Bone marrow (tissue), 2 donors: ENCODE results near the gene DCLK1.

ENCODE experiments used
- DNase-seq, 2 donors: peaks; one replicate each; lab custom pipeline; 2025; lab: John Stamatoyannopoulos, UW

DCLK1 gene

DNA sequence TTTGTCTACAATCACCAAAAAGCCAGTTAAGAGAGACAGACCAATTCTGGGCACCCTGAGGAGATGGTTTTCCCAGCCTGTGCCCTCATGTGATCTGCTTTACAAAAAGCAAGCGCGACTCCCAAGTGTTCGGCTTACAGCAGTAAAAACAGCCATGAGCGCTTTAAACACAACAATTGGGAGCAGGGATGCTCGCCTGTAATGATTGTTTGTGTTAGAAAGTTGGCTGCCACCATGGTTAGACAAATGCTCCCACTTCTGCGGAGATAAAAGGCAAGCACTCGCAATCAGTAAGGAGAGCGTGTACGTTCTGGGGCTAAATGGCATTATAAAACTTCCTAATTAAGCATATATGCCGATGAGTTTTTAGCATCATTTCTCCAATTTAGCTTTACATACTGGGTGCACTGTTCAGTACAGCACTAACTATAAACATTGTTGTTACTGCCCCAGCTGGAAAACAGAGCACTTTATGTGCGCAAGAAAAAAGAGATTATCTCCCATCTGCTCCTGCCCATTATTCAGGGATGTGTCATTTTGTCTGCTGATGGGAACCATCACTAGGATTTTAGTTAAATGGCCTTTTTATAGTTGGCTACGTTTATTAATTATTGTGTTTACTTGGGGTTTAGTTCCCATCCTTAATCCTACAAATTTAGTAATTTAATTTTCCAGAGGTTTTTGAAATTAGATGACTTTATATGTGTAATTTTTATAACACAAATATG lies 345.4 kb downstream of the DCLK1 start:
- DNase-seq, result no peak

DNA sequence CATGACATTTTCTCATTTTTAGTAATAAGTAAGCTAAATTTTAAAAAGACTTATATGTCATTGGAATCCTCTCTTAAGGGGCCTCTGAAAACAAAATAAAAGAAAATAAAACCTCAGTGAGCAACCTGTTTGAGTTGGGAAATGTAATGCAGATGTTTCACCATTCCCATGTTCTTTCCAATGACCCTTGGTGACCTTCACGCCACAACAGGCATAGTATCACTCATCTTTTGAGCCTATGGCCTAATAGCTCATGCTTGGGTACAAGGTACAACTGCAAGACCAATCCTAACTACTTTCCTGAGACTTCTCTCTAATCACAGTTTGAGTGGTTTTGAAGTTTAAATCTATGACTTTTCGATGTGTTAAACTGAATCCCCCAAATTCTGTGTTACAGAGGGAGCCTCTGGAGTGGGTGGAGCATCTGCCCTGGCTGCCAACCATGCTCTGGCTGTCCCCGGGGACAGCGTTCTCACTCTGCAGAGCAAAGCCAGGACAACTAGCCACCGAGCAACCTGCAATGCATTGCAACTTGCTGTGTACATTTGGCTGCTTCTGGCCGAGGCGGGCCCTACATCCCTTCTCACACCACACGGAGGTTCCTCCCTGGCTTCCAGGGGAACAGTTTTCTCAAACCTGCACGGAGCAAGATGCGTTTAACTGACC lies 346.8 kb downstream of the DCLK1 start:
- no peak for DNase-seq

- DNase-seq, result no peak
Observed at GRCh38 chr13:35782793-35783192, 348.4 kb downstream of the DCLK1 start.

- DNase-seq, result no peak
Observed at GRCh38 chr13:35781036-35782000, 349.9 kb downstream of the DCLK1 start.

DNA sequence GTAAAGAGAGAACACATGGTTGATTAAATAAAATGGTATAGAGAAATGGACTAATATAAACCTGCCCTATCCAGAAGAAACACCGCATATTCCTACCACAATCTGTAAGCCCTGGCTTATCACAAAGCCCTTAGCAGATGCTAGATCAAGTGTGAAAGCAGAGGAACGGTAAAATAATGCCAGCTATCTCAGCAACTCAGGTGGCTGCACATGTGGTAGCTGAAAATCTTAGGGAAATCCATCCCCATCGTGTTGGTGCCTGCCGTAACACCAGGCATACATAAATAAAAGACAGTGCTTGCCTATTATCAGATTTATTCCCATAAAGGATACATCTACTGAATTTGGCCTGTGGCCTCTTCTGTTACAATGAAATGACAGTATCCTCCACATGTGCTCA lies 350.6 kb downstream of the DCLK1 start:
- no peak for DNase-seq

GRCh38 chr13:35771898-35772297 lies 359.3 kb downstream of the DCLK1 start:
- no peak for DNase-seq

DNA sequence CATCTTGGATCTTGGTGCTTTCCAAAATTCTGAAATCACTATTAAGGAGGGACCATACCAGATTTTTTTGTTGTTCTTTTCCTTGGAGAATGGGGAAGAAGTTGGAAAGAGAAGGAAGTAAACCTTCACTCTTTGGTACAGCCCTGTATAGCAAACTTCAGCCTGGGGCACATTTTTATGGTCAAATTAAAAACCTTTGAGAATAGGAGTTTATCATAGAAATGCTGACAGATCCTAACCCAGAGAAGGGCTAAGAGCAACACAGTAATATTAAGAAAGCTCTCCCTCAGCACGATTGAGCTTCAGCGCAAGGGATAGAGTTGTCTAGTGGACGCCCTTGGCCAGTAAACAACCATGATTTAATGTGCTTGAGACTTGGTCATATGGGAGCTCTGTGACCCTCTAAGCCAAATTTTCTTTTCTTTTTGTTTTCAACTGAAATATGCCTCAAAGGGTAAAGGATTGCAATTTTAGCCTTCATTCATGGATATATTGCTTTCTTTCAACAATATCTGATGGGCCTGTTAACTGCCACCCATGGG lies 360.4 kb downstream of the DCLK1 start:
- no peak for DNase-seq

- DNase-seq, result no peak
Observed at GRCh38 chr13:35769812-35770211, 361.4 kb downstream of the DCLK1 start.

DNA sequence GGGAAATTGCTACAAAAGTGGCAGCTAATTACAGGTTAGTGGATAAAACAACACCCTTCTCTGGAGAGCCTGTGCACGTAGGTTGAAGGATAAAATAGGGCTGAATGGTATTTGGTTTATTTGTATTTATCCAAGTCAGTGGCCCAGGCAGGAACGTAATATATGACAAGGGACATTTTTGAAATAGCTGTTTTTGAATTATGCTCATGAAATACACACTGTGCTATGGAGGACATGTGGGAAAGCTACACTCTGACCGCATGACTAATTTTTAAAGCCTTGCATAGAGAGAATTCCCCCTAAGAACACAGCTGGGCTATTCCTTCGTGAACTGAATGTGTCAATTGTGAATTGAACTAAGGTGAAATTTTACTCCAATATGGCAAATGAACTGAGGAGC lies 362.6 kb downstream of the DCLK1 start:
- DNase-seq, result no peak

DNA sequence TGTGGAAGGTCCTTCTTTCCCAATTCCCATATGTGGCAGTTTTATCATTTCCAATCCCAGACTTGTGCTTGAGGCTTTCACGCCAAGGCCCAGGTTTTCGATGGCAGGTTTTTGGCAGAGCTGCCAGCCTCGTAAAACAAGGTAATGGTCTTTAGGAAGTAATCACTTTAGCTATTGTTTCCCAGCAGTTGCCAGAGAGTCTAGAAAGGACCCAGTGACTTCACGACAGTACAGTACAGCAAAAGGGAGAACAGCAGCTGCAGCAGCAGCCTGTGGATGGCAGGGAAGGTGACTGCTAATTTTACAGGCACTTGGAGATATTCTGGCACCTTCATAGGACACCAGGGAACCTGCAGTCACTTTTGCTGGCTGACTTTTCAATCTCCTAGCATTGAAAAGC lies 363.1 kb downstream of the DCLK1 start:
- no peak for DNase-seq

GRCh38 chr13:35767256-35767976 lies 363.8 kb downstream of the DCLK1 start:
- DNase-seq, result no peak

DNA sequence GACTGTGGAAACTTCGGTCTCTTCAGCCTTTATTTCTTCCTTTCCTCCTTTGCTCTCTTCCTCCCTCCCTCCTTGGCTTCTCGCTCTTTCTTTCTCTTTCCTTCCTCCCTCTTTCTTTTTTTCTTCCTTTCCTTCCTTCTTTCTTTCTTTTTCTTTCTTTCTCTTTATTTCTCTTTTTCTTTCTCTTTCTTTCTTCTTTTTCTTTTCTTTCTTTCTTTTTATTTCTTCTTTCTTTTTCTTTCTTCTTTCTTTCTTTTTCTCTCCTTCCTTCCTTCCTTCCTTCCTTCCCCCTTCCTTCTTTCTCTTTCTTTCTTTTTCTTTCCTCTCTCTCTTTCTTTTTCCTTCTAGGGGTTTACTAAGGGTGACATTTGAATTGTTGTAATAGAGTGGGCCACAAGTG lies 364.5 kb downstream of the DCLK1 start:
- no peak for DNase-seq

GRCh38 chr13:35765941-35766340 lies 365.2 kb downstream of the DCLK1 start:
- DNase-seq, result no peak

DNA sequence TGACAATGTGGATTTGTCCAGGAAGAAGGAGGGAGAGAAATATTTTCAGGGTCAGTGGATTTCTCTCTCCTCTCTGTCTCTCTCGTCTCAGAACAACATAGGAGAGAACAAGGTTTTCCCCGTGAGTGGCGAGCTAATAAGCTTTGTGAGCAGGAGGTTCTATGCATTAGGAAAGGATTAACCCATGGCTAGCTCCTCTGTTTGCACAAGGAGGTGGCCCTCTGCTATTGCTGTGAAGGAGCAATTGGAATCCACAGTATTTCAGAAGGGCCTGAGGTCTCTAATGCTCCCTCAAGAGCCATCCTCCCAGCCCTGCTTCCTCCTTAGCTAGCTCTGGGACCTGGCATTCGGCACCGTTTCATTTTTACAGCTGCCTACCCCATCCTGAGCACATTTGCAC lies 365.8 kb downstream of the DCLK1 start:
- DNase-seq, result no peak

DNA sequence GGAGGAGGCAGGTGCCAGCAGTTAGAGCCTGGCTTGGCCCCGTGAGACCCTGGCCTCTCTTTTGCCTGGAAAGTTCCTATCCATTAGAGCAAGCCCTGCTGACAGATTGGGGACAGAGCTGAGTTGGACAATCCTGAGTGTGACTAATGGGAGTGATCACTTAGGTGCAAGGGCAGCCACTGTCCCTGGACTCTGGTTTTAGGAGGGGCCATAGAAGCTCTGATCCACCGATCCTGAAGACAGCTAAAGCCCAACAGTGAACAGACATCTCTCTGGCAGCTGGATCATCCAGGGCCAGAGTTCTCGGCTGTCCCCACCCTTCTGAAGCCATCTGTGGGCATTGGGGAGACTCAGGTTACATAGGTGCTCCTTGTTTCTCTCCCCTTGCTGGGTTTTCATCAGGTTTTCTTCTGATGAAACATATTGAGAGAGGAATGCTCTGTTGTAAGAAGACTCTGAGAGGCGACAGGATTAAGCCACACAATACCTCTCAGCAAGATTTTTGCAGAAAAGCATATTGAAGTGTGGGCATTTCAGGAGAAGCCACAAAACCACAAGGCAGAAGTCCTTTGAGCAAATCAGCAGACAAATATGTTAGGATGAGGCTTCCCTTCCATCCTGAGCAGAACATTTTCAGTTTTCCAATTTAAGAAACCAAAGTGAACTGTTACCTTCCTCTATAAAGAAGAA lies 366.7 kb downstream of the DCLK1 start:
- DNase-seq, result no peak

- DNase-seq, result no peak
Observed at GRCh38 chr13:35763782-35764123, 367.4 kb downstream of the DCLK1 start.

DNA sequence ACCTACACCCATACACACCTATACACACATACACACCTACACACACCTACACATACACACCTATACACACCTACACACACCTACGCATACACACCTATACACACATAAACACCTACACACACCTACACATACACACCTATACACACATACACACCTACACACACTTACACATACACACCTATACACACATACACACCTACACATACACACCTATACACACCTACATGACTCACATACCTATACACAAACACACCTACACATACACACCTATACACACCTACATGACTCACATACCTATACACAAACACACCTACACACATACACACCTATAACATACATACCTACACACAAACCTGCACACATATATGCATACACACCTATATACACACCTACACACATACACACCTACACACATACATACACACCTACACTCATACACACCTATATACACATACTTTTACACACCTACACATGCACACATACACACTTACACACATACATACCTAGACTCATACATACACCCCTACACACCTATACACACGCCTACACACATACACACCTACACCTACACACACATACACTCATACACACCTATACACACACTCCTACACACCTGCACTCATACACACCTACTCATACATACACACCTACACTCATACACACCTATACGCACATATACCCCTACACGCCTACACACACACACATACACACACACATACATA lies 368.0 kb downstream of the DCLK1 start:
- no peak for DNase-seq

GRCh38 chr13:35761440-35762252 lies 369.5 kb downstream of the DCLK1 start:
- DNase-seq, result no peak

GRCh38 chr13:35760735-35761281 lies 370.4 kb downstream of the DCLK1 start:
- no peak for DNase-seq
